SKM-1 (cell line): ENCODE data around the gene STOX2.
A peak's percentile ranks its signal among the peaks of the same experiment; 100 is the strongest.

Source experiments
- DNase-seq: peaks from one replicate; lab custom pipeline; 2025; ENCODE audit not compliant: unreplicated experiment; lab: John Stamatoyannopoulos, UW

STOX2 gene, protein sequence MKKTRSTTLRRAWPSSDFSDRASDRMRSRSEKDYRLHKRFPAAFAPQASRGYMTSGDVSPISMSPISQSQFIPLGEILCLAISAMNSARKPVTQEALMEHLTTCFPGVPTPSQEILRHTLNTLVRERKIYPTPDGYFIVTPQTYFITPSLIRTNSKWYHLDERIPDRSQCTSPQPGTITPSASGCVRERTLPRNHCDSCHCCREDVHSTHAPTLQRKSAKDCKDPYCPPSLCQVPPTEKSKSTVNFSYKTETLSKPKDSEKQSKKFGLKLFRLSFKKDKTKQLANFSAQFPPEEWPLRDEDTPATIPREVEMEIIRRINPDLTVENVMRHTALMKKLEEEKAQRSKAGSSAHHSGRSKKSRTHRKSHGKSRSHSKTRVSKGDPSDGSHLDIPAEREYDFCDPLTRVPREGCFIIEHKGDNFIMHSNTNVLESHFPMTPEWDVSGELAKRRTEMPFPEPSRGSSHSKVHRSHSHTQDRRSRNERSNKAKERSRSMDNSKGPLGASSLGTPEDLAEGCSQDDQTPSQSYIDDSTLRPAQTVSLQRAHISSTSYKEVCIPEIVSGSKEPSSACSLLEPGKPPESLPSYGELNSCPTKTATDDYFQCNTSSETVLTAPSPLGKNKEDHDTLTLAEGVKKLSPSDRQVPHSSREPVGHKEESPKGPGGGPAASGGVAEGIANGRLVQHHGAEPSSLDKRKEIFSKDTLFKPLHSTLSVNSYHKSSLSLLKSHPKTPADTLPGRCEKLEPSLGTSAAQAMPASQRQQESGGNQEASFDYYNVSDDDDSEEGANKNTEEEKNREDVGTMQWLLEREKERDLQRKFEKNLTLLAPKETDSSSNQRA (N-terminal part only)

DNA sequence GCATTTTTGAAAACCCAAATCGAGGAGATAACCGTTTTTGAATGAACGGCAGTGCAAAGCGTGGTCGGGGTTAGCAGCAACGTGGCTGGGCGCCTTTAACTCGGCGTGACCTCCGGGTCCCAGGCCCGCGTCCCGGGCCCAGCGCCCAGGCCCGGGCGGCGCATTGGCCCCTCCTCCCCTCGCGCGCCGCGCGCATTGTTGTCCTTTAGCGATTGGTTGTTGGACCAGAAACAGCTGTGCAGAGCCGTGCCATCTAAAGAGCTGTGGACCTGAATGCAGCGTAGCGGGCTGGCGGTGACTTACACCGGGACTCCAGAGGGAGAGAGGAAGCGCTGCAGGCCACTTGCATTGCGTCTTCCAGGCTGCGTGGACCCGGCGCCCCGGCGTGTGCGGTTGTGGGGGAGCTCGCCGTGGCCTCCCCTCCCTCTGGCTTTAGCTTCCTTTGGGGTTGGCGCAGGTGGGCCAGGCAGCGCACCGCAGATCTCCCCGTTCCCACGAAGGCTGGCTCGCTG lies at the start of gene STOX2:
Gene STOX2 (plus strand): TSS at position 227 of the 512 bp plus-strand sequence. CDS start 1,484 bp downstream, outside the sequence.
- DNase-seq: peak; percentile 29

DNA sequence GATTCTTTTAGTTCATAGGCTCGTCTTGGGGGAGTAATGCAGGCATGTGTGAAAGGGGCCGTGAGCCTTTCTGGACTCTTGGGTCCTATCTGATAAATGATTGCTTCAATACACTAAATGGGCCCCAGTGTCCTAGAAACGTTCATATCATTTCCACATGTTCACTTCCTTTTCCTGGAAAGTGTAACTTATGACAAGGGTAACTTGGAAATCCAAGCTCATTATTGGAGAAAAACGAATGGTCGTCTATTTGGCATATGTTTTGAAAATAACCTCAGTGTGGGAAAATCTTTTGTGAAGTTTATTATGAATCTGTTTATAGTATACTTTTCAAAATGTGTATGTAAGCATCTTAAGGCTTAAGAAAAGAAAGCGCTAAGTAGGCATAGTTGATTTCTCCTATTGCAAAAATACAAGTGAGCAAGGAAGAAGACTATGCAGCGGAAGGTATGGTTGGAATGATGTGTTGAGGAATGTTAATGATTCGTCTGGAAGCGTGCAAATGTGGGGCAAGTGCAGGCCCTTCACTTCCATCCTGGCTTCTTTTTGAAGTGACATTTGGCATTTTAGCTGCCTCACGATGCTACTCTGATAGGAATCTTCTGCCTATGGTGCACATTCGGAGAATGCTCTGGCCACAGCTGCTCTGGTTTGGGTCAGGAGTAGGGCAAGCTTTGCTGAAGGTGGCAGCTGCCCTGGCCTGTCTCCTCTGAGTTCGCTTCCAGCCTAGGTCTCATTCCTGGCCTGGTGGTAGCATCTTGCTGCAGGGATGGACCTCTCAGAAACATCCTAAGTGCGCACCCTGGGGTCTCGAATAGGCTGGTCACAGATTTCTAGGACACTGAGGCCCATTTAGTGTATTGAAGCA lies 49.5 kb upstream of the STOX2 start:
- no peak for DNase-seq

DNA sequence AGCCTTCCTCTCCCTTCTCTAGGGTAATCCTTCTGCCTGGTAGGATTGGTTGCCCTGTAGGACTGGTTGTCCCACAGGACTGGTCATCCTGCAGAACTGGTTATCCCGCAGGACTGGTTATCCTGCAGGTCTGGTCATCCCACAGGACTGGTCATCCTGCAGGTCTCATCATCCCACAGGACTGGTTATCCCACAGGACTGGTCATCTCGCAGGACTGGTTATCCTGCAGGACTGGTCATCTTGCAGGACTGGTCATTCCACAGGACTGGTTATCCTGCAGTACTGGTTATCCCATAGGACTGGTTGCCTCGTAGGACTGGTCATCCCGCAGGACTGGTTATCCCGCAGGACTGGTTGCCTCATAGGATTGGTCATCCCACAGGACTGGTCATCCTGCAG lies 48.1 kb upstream of the STOX2 start:
- no peak for DNase-seq

- no peak for DNase-seq
Observed at GRCh38 chr4:183858011-183858615, 47.0 kb upstream of the STOX2 start.

DNA sequence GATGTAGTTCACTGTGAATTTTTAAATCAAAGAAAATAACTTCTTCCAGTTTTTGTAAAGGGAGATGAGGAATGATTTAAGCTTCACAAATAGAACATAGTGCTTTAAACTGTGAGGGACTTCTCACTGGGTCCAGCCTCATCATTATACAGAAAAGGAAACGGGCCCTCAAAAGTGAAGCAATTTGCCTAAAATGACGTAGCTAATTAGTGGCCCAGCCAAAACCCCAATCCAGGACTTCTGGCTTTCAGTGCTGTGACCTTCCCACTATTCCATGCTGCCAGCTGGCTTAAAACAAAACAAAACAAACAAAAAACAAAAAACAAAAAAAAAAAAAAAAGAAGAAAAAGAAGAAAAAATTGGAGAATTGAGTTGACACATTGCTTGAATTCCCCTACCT lies 45.0 kb upstream of the STOX2 start:
- DNase-seq: no peak

DNA sequence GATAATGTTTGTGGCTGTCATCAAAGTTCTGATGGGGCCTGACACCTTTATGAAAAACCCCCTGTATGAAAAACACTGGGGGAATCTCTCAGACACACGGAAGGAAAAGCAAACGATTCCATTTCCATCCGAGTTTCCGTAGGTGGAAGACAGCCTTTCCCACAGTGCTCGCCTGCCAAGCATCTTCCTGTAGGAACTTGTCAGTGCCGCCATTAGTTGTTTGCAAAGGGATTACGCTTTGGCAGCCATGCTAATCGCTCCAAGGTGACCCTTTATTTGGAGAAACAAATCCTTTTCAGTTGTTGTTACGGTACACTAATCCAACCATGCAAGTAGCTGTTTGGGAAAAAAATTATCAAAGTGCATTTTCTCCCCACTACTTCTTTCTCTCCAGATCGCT lies 44.4 kb upstream of the STOX2 start:
- DNase-seq: no peak

DNA sequence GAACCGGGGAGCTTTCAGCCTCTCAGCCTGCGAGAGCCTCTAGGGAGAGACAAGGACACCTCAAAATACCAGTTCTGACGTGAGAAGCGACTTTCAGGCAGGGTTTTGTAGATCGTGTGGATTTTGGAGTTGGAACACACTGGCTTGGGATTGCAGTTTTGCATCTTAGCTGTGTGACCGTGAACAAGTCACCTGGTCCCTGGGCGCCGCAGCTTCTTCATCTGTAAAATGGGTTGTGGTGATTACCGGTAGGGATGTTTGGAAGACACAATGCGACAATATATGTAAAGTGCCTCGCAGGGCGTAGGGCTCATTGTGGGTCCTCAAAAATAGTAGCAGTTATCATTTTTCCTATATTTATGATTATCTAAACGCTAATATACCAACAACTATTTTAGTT lies 43.7 kb upstream of the STOX2 start:
- no peak for DNase-seq

DNA sequence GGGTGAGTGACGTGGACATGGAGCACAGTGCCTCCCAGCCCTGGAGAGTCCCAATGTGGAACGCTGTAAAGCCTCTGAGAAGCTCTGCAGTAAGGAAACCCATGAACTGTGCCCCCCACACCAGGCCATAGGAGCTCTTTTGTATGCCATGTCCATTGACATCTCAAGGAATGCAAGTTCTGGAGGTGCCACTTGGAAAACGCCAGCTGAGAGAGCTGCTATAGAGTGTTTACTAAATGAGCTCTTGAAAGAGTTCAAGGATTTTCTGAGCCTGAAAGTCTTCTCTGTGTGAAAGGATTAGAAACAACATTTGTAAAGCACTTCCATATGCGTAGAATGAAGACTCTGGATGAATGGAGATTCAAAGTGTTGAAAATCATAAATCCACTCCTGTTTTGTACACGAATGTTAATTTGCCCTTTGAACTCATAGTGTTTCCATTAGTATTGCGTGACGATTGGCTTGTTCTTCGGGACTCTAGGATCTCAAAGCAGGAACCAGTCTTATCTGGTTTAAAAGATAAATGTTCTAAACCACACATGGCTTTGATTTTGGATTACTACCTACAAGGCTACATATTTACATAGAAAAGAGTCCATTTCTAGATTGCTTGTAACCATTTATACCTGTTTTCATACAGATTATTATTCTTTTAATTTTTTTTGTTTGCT lies 41.8 kb upstream of the STOX2 start:
- DNase-seq: no peak

DNA sequence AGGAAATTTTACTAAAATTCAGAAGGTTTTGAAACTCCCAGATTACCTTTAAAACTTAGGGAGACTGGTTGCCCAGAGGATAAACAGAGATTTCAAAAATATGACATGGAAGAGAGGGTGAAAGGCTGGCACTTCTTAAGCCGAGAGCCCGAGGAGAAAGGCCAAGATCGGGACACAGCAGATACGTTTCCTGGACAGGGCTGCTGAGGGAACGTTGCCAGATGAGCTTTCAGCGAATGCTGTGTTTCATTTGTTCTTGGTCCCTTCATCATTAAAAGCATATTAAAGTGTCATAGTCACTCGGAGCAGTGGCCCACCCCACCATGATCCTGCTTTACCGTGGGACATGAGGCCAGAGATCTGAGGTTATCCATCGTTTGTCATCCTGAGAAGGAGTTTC lies 37.9 kb upstream of the STOX2 start:
- no peak for DNase-seq

- no peak for DNase-seq
Observed at GRCh38 chr4:183870997-183871396, 34.1 kb upstream of the STOX2 start.

GRCh38 chr4:183871581-183871980 lies 33.5 kb upstream of the STOX2 start:
- DNase-seq: no peak

GRCh38 chr4:183872531-183872930 lies 32.6 kb upstream of the STOX2 start:
- no peak for DNase-seq

- DNase-seq: no peak
Observed at GRCh38 chr4:183873409-183874185, 31.5 kb upstream of the STOX2 start.

DNA sequence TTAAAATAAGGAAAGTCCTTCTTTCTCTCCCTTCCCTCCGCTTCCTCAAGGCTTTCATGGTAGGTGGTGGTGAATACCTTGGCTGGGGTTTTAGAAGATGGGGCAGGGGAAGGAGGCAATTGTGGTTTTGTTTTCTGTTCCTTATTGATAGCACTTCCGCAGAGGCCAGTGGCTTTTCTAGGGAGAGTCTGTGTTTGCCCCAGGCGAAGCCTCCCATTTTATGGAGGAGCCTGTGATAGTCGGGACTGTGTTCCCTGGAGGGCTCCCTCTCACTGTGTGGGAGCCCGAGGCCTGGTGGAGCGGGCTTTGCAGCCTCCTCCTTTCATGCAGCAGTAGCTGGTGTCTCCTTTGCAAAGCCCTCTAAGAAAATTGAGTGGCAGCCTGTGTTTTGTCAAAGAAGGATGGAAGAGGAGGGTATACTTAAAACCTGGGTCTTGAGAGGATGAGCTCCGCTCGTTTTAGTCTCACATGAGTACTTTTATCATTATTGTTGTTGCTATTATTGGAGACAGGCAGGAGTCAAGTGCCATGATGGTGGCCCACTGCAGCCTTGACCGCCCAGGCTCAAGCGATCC lies 29.8 kb upstream of the STOX2 start:
- DNase-seq: no peak

GRCh38 chr4:183876268-183876934 lies 28.7 kb upstream of the STOX2 start:
- no peak for DNase-seq

DNA sequence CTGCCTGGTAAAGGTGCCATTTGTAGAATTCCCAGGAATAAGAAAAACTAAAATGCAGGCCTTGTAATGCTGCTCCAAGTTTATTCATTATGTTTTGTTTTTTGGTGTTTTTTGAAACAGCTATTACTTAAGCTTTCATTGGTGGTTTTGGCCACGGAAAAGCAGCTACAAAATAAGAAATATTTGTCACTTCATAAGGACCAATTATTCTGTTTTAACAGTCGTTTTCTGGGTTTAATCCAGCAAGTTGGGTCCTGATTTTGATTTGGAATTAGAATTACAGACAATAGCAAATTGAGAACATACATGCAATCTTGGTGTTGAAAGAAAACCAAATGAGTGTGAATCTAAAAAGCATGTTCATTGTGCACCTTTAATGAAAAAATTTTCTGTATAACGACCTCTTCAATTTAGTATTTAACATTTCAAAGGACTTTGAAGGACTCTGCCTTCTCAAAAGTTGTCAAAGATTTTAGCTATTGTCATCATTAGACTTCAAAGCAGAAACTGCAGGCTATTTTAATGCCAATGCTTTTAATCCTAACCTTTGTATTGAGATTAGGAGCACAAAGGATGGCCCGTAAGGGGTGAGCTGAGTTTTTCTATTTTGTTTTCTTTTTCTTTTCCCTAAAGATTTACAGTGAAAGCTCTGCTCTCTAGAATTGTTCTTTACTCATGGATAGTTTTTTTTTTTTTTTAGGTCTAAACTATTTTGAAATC lies 26.7 kb upstream of the STOX2 start:
- no peak for DNase-seq

GRCh38 chr4:183885205-183885720 lies 19.8 kb upstream of the STOX2 start:
- no peak for DNase-seq

GRCh38 chr4:183887351-183887750 lies 17.8 kb upstream of the STOX2 start:
- DNase-seq: no peak
